Activated naive CD8-positive, alpha-beta T cell treated with anti-CD3 and anti-CD28 coated beads, Interleukin-2, amount 50 U/mL, for 24 hours (primary cell): ENCODE data around the gene IRF2.

Experiments used
- ATAC-seq: fragments of 150-1000 bp; cut with Tn5 transposase; one replicate; pipeline ENCODE4 v1.10.0; 2021
- DNase-seq: peaks from one replicate; pipeline ENCODE4 v3.0.0; 2021
- H3K27ac Mint-ChIP-seq: one replicate; pipeline ENCODE4 v1.8.0; 2021; ENCODE audit warnings: mild to moderate bottlenecking, mixed read lengths
- H3K27me3 Mint-ChIP-seq: one replicate; pipeline ENCODE4 v1.8.0; 2021; ENCODE audit warnings: mixed read lengths
- H3K36me3 Mint-ChIP-seq: one replicate; pipeline ENCODE4 v1.8.0; 2021; ENCODE audit warnings: low read depth, mixed read lengths
- H3K4me1 Mint-ChIP-seq: one replicate; pipeline ENCODE4 v1.8.0; 2021; ENCODE audit warnings: mixed read lengths
- H3K4me3 Mint-ChIP-seq: one replicate; pipeline ENCODE4 v1.8.0; 2021; ENCODE audit warnings: mild to moderate bottlenecking, moderate library complexity, mixed read lengths
- H3K9me3 Mint-ChIP-seq: one replicate; pipeline ENCODE4 v1.8.0; 2021; ENCODE audit warnings: mixed read lengths

IRF2 gene

DNA sequence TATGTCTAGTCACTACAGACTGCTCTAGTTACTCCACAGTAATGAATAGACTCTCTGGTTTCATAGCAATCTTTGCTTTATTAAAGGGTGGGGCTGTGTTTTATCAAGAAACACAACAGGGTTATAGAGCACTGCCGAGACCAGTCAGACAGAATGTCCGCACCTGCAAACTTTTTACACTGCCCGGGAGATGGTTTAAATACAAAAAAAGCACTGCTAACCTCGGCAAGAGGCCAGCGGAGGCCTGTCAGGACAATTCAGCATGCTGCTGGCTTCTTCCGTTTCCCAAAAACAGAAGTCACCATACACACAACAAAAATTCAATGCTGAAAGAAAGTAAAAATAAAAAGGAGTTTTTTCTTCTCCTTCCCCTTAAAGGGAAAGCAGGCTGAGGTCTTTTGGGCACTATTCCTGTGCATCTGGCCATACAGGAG is 67.4 kb downstream of the IRF2 start:
- peak overlapping the region; percentile 17 for H3K27ac Mint-ChIP-seq

DNA sequence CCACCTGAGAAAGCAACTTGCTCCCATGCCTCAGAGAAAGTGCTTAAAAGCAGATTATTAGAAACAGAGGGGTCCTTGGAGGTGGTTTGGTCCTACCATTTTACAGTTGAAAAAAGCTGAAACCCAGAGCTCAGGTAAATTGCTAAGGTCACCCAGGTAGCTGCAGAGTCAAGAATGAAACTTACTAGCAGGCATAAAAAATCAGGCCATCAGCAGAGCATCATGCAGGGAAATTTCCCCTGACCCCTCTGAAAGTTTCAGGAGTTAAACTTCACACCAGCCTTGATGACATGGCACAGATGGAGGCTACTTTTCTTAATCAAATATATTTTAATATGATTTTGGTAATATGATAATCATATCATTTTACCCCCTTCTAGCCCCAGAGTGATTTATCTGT is 70.3 kb downstream of the IRF2 start:
- no peaks in the 10 kb centered on the region for H3K27me3 Mint-ChIP-seq
- peaks cover 39% of the 10 kb centered on the region for H3K36me3 Mint-ChIP-seq
- H3K4me3 Mint-ChIP-seq = no peak overlapping the region
- H3K9me3 Mint-ChIP-seq = no peaks in the 10 kb centered on the region
- peaks cover 48% of the 10 kb centered on the region for H3K4me1 Mint-ChIP-seq
- H3K27ac Mint-ChIP-seq = no peak overlapping the region
- DNase-seq (no peak), ATAC-seq (no peak)

More for the DNA sequence above, 67.4 kb downstream of the IRF2 start:
- H3K27me3 Mint-ChIP-seq = no peaks in the 10 kb centered on the region
- H3K9me3 Mint-ChIP-seq = no peaks in the 10 kb centered on the region
- no peak for ATAC-seq
- H3K36me3 Mint-ChIP-seq = peaks cover 44% of the 10 kb centered on the region
- no peak overlapping the region for H3K4me3 Mint-ChIP-seq
- peaks cover 60% of the 10 kb centered on the region for H3K4me1 Mint-ChIP-seq
- DNase-seq = no peak

GRCh38 chr4:184403384-184403781 is 71.0 kb downstream of the IRF2 start:
- Mint-ChIP-seq H3K27me3 (no peaks in the 10 kb centered on the region), H3K27ac (peak overlapping the region; percentile 2), H3K9me3 (no peaks in the 10 kb centered on the region), H3K4me3 (no peak overlapping the region), H3K4me1 (peaks cover 42% of the 10 kb centered on the region), H3K36me3 (peaks cover 44% of the 10 kb centered on the region)
- ATAC-seq (no peak), DNase-seq (no peak)

GRCh38 chr4:184402740-184403383 is 71.5 kb downstream of the IRF2 start:
- no peaks in the 10 kb centered on the region for H3K27me3 Mint-ChIP-seq
- H3K4me3 Mint-ChIP-seq = no peak overlapping the region
- no peaks in the 10 kb centered on the region for H3K9me3 Mint-ChIP-seq
- peaks cover 39% of the 10 kb centered on the region for H3K4me1 Mint-ChIP-seq
- peaks cover 47% of the 10 kb centered on the region for H3K36me3 Mint-ChIP-seq
- ATAC-seq (peak; percentile 18), DNase-seq (no peak)
- peak overlapping the region; percentile 62 for H3K27ac Mint-ChIP-seq

DNA sequence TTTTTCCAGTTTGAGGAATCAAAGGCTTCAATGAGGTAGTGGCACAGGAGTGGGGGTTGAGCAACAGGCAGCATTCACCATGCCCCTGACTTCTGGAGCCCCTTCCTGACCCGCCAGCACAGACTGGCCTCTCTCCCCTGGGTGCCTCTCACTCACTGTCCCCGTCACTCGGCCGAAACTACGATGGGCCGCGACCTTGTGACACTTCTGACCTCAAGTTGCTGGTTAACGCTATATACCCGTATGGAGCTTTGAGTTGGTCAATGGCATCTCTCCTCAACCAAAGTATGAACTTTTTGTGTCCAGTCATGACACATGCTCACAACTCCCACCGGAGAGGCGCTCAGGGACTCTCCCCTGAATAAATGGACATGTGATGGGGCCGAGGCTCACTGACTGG is 72.1 kb downstream of the IRF2 start:
- DNase-seq (no peak), ATAC-seq (no peak)
- H3K36me3 Mint-ChIP-seq = peaks cover 51% of the 10 kb centered on the region
- H3K27me3 Mint-ChIP-seq = no peaks in the 10 kb centered on the region
- peak overlapping the region; percentile 62 for H3K27ac Mint-ChIP-seq
- H3K4me3 Mint-ChIP-seq = no peak overlapping the region
- peaks cover 39% of the 10 kb centered on the region for H3K4me1 Mint-ChIP-seq
- no peaks in the 10 kb centered on the region for H3K9me3 Mint-ChIP-seq

DNA sequence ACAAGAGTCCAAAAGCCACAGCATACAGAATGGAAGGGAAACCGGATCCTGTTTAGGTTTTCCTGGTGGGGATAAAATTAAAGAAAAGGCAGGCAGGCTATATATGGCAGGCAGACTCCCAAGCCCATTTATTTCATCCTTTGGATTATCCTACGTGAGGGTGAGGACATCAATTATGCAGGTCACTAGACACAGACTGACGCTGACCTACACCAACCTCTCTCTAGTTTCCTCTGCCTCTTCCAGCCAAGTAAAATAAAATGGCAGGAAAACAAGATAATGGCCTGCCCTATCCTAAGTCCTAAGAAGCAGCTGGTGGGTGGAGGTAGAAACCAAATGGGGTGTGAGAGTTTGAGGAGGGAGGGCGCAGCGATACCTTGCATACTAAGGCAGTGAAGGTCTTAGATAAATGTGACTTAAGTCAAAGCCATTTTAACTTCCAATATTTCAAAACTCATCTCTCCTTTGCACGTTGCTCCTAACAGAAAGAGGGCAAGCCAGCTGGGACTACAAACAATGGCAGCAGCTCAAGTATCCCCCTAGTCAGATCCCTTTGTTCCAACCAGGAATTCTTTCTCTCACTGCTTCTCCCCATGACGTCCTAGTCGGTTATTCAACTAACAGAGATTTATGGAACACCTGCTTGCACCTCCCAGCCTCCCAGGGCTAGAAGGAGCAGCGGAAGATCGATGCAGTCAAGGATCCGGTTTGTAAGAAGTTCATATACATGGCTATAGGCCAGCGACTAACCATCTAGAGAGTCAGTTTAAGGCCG is 72.8 kb downstream of the IRF2 start:
- peak overlapping the region; percentile 15 for H3K27ac Mint-ChIP-seq
- no peak for ATAC-seq
- H3K27me3 Mint-ChIP-seq = no peaks in the 10 kb centered on the region
- H3K4me1 Mint-ChIP-seq = peaks cover 43% of the 10 kb centered on the region
- H3K36me3 Mint-ChIP-seq = peaks cover 53% of the 10 kb centered on the region
- DNase-seq = no peak
- H3K4me3 Mint-ChIP-seq = no peak overlapping the region
- H3K9me3 Mint-ChIP-seq = no peaks in the 10 kb centered on the region

DNA sequence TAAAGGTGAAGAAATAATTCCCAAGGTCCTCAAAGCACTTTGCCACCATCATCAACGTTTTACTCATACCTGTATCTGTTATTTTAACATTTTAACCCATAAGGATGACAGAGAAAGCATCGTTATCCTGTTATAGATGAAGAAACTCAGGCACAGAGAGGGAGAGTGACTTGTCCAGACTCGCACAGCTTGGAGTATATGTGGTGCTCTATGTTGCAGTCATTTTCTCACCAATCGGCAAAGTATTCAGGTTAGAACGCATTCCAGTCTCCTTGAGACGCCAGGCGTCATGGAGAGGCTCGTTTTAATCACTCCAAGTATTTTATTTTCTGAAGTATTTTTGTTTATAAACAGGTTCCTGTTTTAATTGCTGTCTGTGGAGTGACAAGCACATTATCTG is 73.5 kb downstream of the IRF2 start:
- Mint-ChIP-seq H3K27ac (peak overlapping the region; percentile 15), H3K4me1 (peaks cover 49% of the 10 kb centered on the region), H3K4me3 (no peak overlapping the region), H3K27me3 (no peaks in the 10 kb centered on the region), H3K36me3 (peaks cover 56% of the 10 kb centered on the region), H3K9me3 (no peaks in the 10 kb centered on the region)
- ATAC-seq = no peak
- DNase-seq = no peak

- H3K4me3 Mint-ChIP-seq = no peak overlapping the region
- no peak for DNase-seq
- no peak for ATAC-seq
- H3K9me3 Mint-ChIP-seq = no peaks in the 10 kb centered on the region
- H3K36me3 Mint-ChIP-seq = peaks cover 58% of the 10 kb centered on the region
- no peak overlapping the region for H3K27ac Mint-ChIP-seq
- no peaks in the 10 kb centered on the region for H3K27me3 Mint-ChIP-seq
- H3K4me1 Mint-ChIP-seq = peaks cover 53% of the 10 kb centered on the region
These were observed 73.9 kb downstream of the IRF2 start for GRCh38 chr4:184400375-184400870.

DNA sequence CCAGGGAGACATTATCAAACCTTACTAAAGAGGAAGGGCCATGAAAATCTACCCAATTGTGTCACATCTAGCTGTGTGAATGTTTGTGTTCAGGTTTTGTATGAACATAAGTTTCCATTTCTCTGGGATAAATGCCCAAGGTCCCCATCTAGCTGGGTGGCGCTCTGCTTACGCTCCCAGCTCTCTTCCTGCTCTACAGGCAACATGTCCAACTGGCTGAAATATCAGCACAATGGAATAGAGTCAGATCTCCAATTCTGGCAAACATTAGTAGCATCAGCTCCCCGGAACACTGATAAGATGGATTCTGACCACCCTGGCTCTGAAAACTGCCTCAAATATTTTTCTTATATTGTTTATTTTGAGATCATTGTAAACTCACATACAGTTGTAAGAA is 74.8 kb downstream of the IRF2 start:
- Mint-ChIP-seq H3K4me3 (no peak overlapping the region), H3K9me3 (no peaks in the 10 kb centered on the region), H3K36me3 (peaks cover 55% of the 10 kb centered on the region), H3K27ac (no peak overlapping the region), H3K4me1 (peaks cover 58% of the 10 kb centered on the region), H3K27me3 (no peaks in the 10 kb centered on the region)
- ATAC-seq (no peak), DNase-seq (no peak)

- ATAC-seq = no peak
- Mint-ChIP-seq H3K4me1 (peaks cover 58% of the 10 kb centered on the region), H3K27ac (no peak overlapping the region), H3K36me3 (peaks cover 56% of the 10 kb centered on the region), H3K27me3 (no peaks in the 10 kb centered on the region), H3K4me3 (no peak overlapping the region), H3K9me3 (no peaks in the 10 kb centered on the region)
- no peak for DNase-seq
These were observed 75.4 kb downstream of the IRF2 start for GRCh38 chr4:184398741-184399511.

DNA sequence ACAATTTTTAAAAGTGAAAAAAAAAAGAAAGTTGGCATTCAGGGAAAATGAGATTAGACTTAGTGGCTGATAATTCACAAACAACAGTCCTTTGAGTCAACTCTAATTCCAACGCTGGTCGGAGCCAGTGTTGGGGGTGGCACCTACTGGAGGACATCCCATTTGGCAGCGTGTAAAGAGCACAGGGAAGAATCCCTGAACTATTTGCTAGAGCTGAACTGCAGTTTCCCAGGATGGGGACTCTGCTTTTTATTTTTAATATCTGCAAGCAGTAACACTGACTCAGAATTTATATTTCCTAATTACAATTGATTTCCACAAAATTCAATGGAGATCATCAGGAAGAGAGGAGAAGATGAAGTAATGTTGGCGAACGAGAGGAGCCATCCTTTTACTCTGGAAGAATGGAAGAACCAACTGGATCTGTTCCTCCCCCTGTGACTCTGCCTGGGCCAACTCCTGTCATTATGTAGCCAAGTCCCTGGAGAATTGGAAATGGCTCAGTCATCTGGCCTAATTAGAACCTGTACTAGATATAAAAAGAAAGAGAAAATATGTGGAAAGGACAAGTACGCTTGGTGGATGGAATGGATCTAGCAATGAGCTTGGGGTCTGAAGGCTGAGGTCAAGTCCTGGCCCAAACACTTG is 76.7 kb downstream of the IRF2 start:
- ATAC-seq = no peak
- Mint-ChIP-seq H3K27ac (no peak overlapping the region), H3K36me3 (peaks cover 58% of the 10 kb centered on the region), H3K27me3 (no peaks in the 10 kb centered on the region), H3K4me3 (no peak overlapping the region), H3K9me3 (no peaks in the 10 kb centered on the region), H3K4me1 (peaks cover 48% of the 10 kb centered on the region)
- no peak for DNase-seq

- no peak overlapping the region for H3K4me3 Mint-ChIP-seq
- peaks cover 49% of the 10 kb centered on the region for H3K4me1 Mint-ChIP-seq
- DNase-seq (no peak), ATAC-seq (no peak)
- no peaks in the 10 kb centered on the region for H3K27me3 Mint-ChIP-seq
- H3K27ac Mint-ChIP-seq = no peak overlapping the region
- H3K9me3 Mint-ChIP-seq = no peaks in the 10 kb centered on the region
- peaks cover 61% of the 10 kb centered on the region for H3K36me3 Mint-ChIP-seq
These were observed 77.5 kb downstream of the IRF2 start for GRCh38 chr4:184396570-184397515.

DNA sequence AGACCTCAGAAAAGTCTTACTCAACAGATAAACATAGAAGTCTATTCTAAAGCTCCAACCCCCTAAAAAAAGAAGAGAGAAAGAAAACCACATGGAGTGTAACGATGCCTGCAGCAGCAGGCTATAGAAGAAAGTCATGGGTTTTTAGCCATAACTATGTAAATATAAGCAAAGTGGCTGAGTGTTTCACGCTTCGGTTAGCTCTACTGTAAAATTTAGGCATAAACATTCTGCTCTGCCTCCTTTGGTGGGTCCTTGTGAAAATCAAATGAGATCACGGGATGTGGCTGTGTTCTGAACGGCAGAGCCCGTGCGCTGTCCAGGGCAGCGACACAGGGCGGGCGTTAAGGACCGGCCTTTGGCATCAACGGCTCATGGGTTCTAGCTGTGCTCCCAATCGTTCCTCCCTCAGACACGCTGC is 78.4 kb downstream of the IRF2 start:
- no peak overlapping the region for H3K27ac Mint-ChIP-seq

More for the DNA sequence above, 78.4 kb downstream of the IRF2 start:
- Mint-ChIP-seq H3K9me3 (no peaks in the 10 kb centered on the region), H3K36me3 (peaks cover 67% of the 10 kb centered on the region), H3K4me1 (peaks cover 49% of the 10 kb centered on the region), H3K27me3 (no peaks in the 10 kb centered on the region), H3K4me3 (no peak overlapping the region)
- no peak for DNase-seq
- ATAC-seq = no peak
